Activated naive CD4-positive, alpha-beta T cell (primary cell): ENCODE results near the gene NEK9.
"Not testable (repeated sequence)": the region's sequence is repeated elsewhere in the genome, so short reads cannot be mapped to it uniquely, and the experiment has no call there.

Experiments used
- DNase-seq, 4 experiments: peaks; one replicate each; lab custom pipeline; 2025; lab: John Stamatoyannopoulos, UW

NEK9 gene

GRCh38 chr14:75126679-75127473 lies at the start of gene NEK9:
Gene NEK9, minus strand, starts transcription at chr14:75127048. Its CDS starts 127 bp downstream, at chr14:75126921.
- peak; percentile 64 to 83 (median 75) for DNase-seq

GRCh38 chr14:75176142-75176820 lies 49.4 kb upstream of the NEK9 start, which contains the start of gene TMED10:
Gene TMED10, minus strand, starts transcription at chr14:75176612. Its CDS starts 33 bp downstream, at chr14:75176579.
- peak; percentile 78 to 90 (median 86) for DNase-seq

- no peak for DNase-seq
These were observed 48.9 kb upstream of the NEK9 start for GRCh38 chr14:75175677-75176141.

- DNase-seq = no peak
These were observed 47.2 kb upstream of the NEK9 start for GRCh38 chr14:75174066-75174465.

- no peak for DNase-seq
These were observed 43.9 kb upstream of the NEK9 start for GRCh38 chr14:75170772-75171171.

- no peak for DNase-seq
These were observed 41.9 kb upstream of the NEK9 start for GRCh38 chr14:75168586-75169335.

- DNase-seq = no peak
These were observed 40.5 kb upstream of the NEK9 start for GRCh38 chr14:75167325-75167724.

- DNase-seq = no peak
These were observed 38.9 kb upstream of the NEK9 start for GRCh38 chr14:75165586-75166391.

- no peak for DNase-seq
These were observed 38.0 kb upstream of the NEK9 start for GRCh38 chr14:75164809-75165208.

- DNase-seq = no peak
These were observed 36.8 kb upstream of the NEK9 start for GRCh38 chr14:75163677-75164076.

- DNase-seq = no peak
These were observed 35.8 kb upstream of the NEK9 start for GRCh38 chr14:75162631-75163030.

- DNase-seq = no peak
These were observed 32.2 kb upstream of the NEK9 start for GRCh38 chr14:75158843-75159614.

GRCh38 chr14:75156901-75157300 lies 30.1 kb upstream of the NEK9 start:
- no peak for DNase-seq

GRCh38 chr14:75156111-75156510 lies 29.3 kb upstream of the NEK9 start:
- no peak for DNase-seq

- DNase-seq = no peak
These were observed 28.3 kb upstream of the NEK9 start for GRCh38 chr14:75155169-75155568.

GRCh38 chr14:75153295-75153694 lies 26.4 kb upstream of the NEK9 start:
- DNase-seq = no peak

GRCh38 chr14:75151851-75152250 lies 25.0 kb upstream of the NEK9 start:
- no peak for DNase-seq

- not testable (repeated sequence) for DNase-seq
These were observed 23.8 kb upstream of the NEK9 start for GRCh38 chr14:75150637-75151036.

- DNase-seq = no peak
These were observed 23.3 kb upstream of the NEK9 start for GRCh38 chr14:75150150-75150549.

- no peak for DNase-seq
These were observed 20.7 kb upstream of the NEK9 start for GRCh38 chr14:75147423-75148071.
